CD4-positive, alpha-beta T cell treated with Interleukin-6 at 100 ng/mL for 8 hours (primary cell): ENCODE data around the gene NLRP11.

Source experiments
- DNase-seq: peaks from one replicate; pipeline ENCODE4 v3.0.0-alpha.2; 2020; ENCODE audit warnings: mixed read lengths, low spot score

Gene NLRP11

DNA sequence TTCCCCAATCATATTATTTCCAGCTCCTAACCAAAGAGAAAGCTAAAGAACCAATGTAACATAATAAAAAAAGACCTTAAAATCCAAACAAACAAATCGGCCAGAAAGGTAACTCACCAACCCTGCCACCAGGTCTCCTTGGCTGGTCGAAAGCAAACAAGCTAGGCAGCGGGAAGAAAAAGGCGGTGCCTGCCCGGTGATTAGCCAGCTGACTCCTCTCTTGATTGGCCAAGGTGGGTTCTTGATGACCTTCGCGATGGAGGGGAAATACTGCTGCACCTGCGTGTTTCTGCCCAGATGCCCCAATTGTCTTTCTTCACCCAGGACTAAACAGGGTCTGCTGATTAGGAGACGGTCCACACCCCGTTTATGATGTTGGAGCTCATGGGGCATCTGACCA is at the start of gene NLRP11:
Gene NLRP11 (minus strand): TSS at position 154 of the 400 bp plus-strand sequence. CDS start 13,825 bp downstream, outside the sequence.
- DNase-seq, result no peak

DNA sequence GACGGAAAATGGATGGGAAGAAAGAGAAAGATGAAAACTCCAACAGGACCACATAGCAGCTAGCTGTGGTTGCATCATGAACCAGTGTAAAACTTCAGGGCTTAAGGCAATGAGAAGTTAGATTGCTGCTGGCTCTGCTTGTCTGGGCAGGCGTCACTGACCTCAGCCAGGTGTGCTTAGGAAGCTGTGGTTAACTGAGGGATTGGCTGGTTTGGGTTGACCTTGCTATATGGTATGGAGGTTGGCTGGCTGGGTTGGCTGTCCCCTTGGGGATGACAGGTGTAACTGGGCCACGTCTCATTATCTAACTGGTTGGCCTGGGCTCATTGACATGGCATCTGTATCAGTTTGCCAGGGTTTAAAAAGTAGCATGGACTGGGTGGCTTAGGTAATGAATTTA is 45.4 kb upstream of the NLRP11 start:
- no peak for DNase-seq

DNA sequence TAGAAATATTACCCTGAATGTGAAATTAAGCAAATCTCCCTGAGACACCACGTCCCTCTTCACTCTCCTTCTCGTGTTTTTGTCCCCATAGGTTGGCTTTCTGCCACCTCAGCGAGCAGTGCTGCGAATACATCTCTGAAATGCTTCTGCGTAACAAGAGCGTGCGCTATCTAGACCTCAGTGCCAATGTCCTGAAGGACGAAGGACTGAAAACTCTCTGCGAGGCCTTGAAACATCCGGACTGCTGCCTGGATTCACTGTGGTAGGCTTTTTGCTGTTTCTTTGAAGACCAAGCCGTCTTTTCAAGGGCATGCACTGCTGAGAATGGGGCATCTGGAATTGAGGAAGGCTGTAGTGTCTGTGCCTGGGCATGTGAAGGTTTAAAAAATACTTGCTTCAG is 38.9 kb upstream of the NLRP11 start:
- DNase-seq, result no peak

DNA sequence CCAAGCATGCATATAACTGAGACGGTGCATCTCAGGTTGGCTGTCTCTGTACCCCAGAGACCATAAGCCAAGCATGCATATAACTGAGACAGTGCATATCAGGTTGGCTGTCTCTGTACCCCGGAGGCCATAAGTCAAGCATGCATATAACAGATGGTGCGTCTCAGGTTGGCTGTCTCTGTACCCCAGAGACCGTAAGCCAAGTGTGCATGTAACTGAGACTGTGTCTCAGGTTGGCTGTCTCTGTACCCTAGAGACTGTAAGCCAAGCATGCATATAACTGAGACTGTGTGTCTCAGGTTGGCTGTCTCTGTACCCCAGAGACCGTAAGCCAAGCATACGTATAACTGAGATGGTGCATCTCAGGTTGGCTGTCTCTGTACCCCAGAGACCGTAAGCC is 35.3 kb upstream of the NLRP11 start:
- no peak for DNase-seq

DNA sequence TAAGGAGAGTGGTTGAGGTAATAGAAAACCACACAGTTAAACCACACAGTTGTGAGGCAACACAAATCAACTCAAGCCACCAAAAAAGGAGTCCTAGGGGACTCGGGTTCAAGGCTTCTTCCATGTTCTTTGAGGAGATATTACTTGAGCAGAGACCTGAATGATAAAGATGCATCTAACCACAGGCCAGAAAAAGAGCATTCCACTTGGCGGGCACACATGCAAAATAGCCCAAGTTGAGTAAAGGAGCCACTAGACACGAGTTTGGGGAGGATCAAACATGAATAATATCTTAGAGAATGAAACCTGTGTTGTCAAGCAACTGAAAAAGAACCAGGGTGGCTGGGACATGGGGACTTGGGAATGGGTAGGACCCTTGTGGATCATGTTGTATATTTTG is 34.7 kb upstream of the NLRP11 start:
- DNase-seq, result no peak

DNA sequence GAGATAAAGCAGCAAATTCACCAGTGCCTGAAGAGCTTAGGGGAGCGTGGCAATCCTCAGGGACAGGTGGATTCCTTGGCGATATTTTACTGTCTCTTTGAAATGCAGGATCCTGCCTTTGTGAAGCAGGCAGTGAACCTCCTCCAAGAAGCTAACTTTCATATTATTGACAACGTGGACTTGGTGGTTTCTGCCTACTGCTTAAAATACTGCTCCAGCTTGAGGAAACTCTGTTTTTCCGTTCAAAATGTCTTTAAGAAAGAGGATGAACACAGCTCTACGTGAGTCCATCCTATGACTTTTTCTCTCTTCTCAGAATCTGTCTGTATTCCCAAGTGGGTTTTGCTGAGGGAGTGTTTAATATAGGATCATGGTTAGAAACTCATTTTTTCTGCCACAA is 27.2 kb upstream of the NLRP11 start:
- no peak for DNase-seq

DNA sequence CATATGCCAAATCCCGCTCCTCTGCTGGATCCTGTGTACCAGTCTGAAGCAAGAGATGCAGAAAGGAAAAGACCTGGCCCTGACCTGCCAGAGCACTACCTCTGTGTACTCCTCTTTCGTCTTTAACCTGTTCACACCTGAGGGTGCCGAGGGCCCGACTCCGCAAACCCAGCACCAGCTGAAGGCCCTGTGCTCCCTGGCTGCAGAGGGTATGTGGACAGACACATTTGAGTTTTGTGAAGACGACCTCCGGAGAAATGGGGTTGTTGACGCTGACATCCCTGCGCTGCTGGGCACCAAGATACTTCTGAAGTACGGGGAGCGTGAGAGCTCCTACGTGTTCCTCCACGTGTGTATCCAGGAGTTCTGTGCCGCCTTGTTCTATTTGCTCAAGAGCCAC is 26.6 kb upstream of the NLRP11 start:
- no peak for DNase-seq

DNA sequence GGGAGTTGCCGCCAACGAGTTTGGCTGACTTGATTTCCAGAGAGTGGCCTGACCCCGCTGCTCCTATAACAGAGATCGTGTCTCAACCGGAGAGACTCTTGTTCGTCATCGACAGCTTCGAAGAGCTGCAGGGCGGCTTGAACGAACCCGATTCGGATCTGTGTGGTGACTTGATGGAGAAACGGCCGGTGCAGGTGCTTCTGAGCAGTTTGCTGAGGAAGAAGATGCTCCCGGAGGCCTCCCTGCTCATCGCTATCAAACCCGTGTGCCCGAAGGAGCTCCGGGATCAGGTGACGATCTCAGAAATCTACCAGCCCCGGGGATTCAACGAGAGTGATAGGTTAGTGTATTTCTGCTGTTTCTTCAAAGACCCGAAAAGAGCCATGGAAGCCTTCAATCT is 26.2 kb upstream of the NLRP11 start:
- DNase-seq, result no peak

DNA sequence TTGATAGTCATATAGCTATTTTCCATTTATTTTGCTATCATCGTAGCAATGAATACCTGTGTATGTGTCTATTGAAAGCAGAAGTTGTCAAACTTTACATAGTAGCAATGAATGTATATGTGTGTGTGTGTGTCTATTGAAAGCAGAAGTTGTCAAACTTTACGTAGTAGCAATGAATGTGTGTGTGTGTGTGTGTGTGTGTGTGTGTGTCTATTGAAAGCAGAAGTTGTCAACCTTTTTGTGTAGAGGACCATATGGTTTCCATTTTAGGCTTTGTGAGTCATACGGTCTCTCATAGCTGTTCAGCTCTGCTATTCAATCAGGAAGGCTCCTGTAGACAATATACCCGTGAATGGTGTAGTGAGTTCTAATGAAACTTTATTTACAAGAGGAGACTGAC is 25.4 kb upstream of the NLRP11 start:
- no peak for DNase-seq

DNA sequence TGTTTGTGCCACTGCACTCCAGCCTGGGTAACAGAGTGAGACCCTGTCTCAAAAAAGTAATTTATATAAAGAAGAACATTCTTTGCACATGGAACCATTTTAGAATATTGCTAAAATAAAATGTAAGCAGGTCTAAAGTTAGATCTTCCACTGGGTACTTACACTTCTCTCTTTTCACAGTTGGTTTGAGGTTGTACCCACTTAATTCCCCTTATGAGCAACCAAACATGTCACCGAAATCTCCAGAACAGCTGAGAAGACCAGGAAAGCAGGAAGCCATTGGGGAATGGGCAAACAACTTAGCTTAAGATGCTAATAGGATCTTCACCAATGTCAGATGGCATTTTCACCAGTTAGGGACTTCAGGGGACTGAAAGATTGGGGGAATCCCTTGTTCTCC is 23.4 kb upstream of the NLRP11 start:
- no peak for DNase-seq

DNA sequence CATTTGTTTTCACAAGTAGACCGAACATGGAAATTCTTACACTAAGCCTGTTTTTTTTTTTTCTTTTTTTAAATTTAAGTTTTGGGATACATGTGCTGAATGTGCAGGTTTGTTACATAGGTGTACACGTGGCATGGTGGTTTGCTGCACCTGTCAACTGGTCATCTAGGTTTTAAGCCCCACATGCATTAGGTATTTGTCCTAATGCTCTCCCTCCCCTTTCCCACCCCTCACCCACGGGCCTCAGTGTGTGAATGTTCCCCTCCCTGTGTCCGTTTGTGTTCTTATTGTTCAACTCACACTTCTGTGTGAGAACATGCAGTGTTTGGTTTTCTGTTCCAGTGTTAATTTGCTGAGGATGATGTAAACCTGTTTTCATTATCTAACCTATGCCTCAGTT is 7.1 kb upstream of the NLRP11 start:
- no peak for DNase-seq

DNA sequence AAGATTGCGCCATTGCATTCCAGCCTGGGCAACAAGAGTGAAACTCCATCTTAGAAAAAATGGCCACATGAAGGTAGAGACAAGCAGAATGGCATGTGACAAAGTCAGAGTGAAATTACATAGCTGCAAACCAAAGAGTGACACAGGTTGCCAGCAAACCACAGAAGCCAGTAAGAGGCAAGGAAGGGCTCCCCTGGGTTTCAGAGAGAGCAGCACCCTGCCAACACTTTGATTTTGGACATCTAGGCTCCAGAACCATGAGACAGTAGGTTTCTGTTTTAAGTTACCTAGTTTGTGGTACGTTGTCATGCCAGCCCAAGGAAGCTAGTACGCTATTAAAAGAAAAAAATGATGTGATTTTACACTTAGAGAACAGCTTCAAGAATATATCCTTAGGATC is 6.5 kb upstream of the NLRP11 start:
- DNase-seq, result no peak

DNA sequence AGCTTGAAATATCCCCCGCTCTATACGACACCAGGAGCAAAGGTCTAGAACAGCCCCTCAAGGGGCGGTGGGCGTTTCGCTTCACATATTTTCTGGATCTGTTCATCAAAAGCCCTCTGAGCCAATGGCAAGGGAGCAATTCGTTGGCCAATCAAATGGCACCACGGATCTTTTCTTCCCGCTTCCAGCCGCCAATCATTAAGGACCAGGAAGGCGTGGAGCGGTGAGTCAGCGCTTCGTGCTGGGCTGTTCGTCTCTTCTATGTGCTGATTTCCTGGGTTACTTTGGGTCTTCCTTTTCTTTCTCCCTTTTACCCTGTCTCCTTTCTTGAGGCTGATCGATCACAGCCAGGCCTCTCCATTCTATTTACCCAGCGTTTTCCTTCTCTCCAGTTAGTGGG is 4.5 kb upstream of the NLRP11 start, which contains the start of gene NLRP4:
Gene NLRP4 (plus strand): TSS at position 201 of the 400 bp plus-strand sequence. CDS start 15,541 bp downstream, outside the sequence.
- DNase-seq, result no peak

DNA sequence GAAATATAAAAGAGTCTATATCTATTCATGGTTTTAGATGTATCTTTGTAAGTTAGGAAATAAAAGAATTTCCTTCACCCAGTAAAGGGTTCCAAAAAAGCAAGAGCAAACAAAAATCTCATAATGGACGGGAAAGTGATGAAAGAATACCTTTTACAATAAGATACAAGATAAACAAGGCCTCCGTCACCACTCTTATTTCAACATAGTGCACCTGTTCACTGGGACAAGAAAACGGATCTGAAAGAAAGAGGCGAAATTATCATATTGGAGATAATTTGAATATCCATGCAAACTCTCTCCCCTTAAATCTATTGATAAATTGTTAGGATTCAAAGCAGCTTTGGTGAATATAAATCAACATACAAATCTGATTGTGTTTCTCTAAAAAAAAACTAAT is 877 bp upstream of the NLRP11 start:
- DNase-seq, result no peak

DNA sequence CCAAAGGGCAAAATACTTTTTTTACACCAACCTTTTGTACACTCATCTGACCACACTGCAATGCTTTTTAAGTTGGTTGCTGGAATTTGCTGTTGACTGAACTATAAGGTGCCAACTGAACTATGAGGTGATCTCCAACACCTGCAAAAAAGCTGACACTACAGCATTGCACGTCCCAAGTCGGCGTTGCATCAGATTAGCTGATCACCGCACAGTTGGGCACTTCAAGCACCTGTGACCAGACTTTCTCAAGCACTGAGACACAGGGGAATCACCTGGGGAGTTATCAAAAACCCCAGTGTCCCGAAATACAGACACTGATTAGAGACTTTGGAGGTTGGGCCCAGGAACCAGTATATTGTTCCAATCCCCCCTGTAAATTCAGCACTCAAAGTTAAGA is 1.1 kb downstream of the NLRP11 start:
- no peak for DNase-seq

DNA sequence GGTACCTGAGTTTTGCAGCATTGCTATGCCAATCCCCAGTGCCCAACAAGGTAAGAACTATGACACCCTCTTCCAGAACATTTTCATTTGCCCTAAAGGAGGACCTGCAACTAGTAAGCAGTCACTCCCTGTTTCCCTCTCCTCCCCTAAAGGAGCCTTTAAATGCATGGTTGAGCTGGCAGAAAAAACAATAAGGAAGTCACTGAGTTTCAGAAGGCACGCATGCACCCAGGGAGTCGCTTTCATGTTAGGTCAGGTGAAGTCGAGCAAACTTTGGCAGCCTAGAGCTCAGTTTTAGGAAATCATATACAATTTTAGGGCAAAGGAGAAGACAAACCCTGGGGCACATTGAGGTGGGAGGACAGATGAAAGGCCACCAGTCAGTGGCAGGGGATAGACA is 11.8 kb downstream of the NLRP11 start:
- no peak for DNase-seq

DNA sequence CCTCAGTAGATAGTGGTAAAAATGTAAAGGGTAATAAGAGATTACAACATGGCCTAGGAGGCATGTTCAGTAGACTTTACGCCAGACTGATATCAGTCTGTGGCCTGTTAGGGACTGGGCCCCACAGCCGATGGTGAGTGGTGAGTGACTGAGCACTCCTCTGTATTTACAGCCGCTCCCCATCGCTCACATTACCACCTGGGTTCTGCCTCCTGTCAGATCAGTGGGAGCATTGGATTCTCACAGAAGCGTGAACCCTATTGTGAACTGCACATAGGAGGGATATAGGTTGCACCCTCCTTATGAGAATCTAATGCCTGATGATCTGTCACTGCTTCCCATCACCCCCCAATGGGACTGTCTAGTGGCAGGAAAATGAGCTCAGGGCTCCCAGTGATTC is 17.9 kb downstream of the NLRP11 start:
- DNase-seq, result no peak

DNA sequence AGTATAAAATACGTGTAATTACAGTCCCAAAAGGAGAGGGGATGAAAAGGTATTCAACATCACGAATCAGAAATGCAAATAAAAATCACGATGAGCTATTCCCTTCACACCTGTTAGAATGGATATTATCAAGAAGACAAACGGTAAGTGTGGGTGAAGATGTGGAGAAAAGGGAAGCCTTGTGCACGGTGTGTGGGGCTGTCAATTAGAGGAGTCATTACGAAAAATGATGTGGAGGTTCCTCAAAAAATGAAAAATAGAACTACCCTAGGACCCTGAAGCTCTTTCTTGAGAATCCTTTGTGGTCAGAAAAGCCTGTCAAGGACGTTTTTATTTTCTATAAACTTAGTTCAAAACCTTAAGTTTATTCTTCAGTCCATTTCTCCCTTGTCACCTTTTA is 19.4 kb downstream of the NLRP11 start:
- DNase-seq, result no peak

DNA sequence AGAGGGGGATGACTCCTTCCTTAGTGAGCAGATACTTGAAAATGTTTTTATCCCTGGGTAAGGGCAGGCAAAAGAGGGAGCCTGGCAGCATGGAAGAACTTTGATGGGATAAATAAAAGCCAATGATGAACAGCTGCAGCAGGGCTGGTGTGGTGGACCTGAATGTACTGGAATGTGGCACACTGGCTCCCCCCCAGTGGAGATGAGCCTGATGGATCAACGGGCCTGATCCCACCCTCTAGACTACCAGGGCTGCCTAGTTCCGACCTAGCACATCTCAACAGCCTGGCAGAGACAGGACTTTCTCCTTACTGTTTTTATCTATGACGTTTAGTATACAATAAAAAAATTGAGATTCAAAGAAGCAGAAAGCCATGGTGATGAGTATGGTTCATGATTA is 20.5 kb downstream of the NLRP11 start:
- no peak for DNase-seq

DNA sequence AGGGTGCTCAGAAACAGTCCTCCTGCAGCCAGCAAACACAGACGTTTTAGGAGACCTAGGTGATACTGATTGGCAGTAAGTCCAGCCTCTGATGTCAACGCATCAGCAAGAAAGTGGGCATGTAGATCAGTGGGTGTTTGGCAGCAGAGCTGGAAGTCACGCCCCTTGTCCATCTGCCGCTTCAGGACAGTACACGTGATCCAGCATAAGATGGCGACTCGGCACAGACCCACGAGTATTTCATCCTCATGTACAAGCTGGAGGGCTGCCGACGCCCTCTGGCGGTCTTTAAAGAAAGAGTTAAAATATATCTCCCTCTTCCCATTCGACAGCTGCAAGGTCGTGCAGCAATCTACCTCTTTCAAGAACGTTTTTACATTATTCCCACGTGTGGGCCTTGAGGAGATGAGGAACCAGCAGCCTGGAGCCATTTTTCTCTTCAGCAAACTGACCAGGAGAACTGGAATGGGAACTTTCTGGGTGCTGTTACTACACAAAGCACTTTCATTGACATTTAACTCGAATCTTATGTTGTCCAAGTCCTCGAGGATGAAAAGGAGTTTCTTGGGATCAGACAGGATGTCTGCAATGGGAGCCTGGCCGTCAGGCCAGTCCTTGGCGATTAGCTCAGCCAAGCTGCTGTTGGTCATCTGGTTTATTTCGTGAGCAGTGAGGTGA is 22.3 kb downstream of the NLRP11 start:
- no peak for DNase-seq

DNA sequence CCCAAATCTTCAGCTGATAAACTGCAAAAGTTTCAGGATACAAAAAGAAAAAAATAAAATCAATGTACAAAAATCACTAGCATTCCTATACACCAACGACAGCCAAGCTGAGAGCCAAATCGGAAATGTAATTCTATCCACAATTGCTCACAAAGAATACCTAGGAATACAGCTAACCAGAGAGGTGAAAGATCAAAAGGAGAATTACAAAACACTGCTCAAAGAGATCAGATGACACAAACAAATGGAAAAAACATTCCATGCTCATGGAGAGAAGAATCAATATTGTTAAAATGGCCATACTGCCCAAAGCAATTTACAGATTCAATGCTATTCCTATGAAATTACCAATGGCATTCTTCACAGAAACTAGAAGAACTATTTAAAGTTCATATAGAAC is 29.5 kb downstream of the NLRP11 start:
- no peak for DNase-seq

DNA sequence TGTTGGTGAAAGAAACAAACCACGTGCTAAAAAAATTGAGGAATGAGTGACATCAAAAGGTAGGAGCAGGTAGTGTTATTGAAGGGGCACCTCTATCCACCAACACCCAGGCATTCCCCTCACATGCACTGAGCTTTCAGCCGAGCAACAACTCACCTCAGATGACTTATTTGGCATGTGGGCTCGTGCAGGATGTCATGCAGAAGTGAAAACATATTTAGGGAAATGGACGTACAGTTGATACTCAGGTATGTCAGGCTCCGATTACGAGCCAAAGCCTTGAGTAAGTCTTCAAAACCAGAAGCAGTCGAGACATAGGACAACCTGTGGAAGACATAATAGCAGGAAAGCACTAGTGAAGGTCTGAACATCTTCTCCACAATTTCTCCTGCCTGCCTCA is 30.4 kb downstream of the NLRP11 start:
- no peak for DNase-seq

DNA sequence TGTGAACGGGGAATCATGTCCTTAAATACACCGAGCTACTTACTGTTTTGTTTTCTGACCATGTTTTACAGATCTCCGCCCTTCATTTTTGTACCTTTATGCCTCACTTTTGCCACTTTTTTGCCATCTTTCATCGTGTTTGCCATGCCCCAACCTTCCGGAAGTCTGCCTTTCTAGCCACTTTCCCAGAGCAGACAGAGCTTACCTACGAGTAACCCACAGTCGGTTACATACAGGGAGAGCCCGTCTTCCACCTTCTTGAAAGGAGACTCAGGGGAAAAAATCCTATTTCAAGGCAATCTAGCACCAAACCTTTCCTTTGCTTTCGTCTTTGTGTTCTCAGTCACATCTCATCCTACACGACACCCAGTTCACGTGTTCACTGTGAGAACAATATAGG is 36.8 kb downstream of the NLRP11 start:
- no peak for DNase-seq

DNA sequence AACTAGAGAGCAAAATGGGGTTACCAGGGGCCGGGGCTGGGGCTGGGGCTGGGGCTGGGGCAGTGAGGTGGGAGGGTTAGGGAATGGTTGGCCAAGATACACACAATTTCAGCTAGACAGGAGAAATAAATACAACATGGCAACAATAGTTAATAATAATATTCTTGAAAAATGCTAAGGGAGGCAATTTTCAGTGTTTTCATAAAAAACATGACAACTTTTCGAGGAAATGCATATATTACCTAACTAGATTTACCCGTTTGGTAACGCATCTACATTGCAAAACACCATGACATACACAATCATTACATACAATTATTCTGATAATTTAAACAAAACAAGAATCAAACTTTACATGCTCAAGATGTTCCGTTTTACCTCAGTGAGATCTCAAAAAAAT is 50.7 kb downstream of the NLRP11 start:
- DNase-seq, result no peak

DNA sequence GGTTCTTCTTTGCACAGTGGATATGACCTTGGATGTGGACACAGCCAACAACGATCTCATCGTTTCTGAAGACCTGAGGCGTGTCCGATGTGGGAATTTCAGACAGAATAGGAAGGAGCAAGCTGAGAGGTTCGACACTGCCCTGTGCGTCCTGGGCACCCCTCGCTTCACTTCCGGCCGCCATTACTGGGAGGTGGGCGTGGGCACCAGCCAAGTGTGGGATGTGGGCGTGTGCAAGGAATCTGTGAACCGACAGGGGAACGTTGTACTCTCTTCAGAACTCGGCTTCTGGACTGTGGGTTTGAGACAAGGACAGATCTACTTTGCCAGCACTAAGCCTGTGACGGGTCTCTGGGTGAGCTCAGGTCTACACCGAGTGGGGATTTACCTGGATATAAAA is 53.5 kb downstream of the NLRP11 start:
- no peak for DNase-seq
